IMR-90 (cell line): ENCODE results near the gene RASSF7. TPM values are rescaled to one million over a fixed set of nuclear protein-coding genes. Genes with fewer than 3 reads are reported as not detected.

ENCODE experiments used
- ATAC-seq: fragments of 200-7000 bp; cut with Tn5 transposase; 2 replicates; pipeline ENCODE4 v1.9.1; 2020; ENCODE audit warnings: low read depth, mild to moderate bottlenecking, moderate library complexity
- BruUV-seq: library from RNA; stranded (reverse); fragments of 400-500 nt; replicated peaks from 2 replicates; lab custom pipeline; 2021; lab: Mats Ljungman, UMichigan
- CTCF ChIA-PET: fragments of 300-600 bp; formaldehyde crosslinking; extraction: SDS; loops from one replicate; lab custom pipeline; 2021; ENCODE audit warnings: antibody characterized with exemption; lab: Yijun Ruan, JAX
- POLR2A ChIA-PET: fragments of 300-600 bp; sonication (Branson Sonifier 250); formaldehyde crosslinking; loops from one replicate; lab custom pipeline; 2022; ENCODE audit warnings: antibody characterized with exemption; ENCODE audit not compliant: unreplicated experiment; lab: Charles Lee
- DNase-seq: peaks from one replicate; pipeline ENCODE4 v3.0.0; 2013
- H2AFZ ChIP-seq: replicated peaks from 2 replicates; pipeline ENCODE3; 2013; ENCODE audit warnings: low read length, mild to moderate bottlenecking; ENCODE audit not compliant: poor library complexity
- H2AK5ac ChIP-seq: 2 replicates; pipeline ENCODE4 v1.6.1; 2013; ENCODE audit warnings: low read depth, low read length, inconsistent platforms
- H2AK9ac ChIP-seq: replicated peaks from 2 replicates; pipeline ENCODE3; 2013; ENCODE audit warnings: mild to moderate bottlenecking, low read depth, low read length, moderate library complexity; ENCODE audit not compliant: poor library complexity
- H2BK120ac ChIP-seq: 2 replicates; pipeline ENCODE4 v1.6.1; 2013; ENCODE audit warnings: low read depth, low read length, inconsistent platforms
- H2BK15ac ChIP-seq: 3 replicates; pipeline ENCODE4 v1.6.1; 2013; ENCODE audit warnings: low read depth, low read length, inconsistent platforms
- H2BK20ac ChIP-seq: 2 replicates; pipeline ENCODE4 v1.6.1; 2013; ENCODE audit warnings: low read depth, mild to moderate bottlenecking, inconsistent platforms, low read length, moderate library complexity
- H2BK5ac ChIP-seq: 2 replicates; pipeline ENCODE4 v1.6.1; 2013; ENCODE audit warnings: mild to moderate bottlenecking, low read depth, low read length, inconsistent platforms; ENCODE audit not compliant: poor library complexity, severe bottlenecking
- H3K14ac ChIP-seq: replicated peaks from 2 replicates; pipeline ENCODE4 v1.6.1; 2013; ENCODE audit warnings: low read depth, low read length, inconsistent platforms
- H3K18ac ChIP-seq: 2 replicates; pipeline ENCODE4 v1.6.1; 2013; ENCODE audit warnings: low read depth, low read length, control low read depth
- H3K23ac ChIP-seq: 2 replicates; pipeline ENCODE4 v1.6.1; 2013; ENCODE audit warnings: low read depth, low read length, inconsistent platforms
- H3K27ac ChIP-seq: 2 replicates; pipeline ENCODE4 v1.5.1; 2013; ENCODE audit warnings: mild to moderate bottlenecking, control low read depth, low read length; ENCODE audit not compliant: insufficient read depth
- H3K27me3 ChIP-seq: 2 replicates; pipeline ENCODE4 v1.6.1; 2013; ENCODE audit warnings: low read length; ENCODE audit not compliant: control insufficient read depth, insufficient read depth
- H3K36me3 ChIP-seq: 2 replicates; pipeline ENCODE4 v1.6.1; 2013; ENCODE audit warnings: low read length, mixed read lengths; ENCODE audit not compliant: control insufficient read depth, insufficient read depth
- H3K4ac ChIP-seq: 2 replicates; pipeline ENCODE4 v1.6.1; 2013; ENCODE audit warnings: low read depth, low read length, inconsistent platforms
- H3K4me1 ChIP-seq: 2 replicates; pipeline ENCODE4 v1.6.1; 2013; ENCODE audit warnings: low read length, mixed read lengths; ENCODE audit not compliant: control insufficient read depth, insufficient read depth
- H3K4me2 ChIP-seq: 2 replicates; pipeline ENCODE4 v1.6.1; 2013; ENCODE audit warnings: low read depth, mild to moderate bottlenecking, control low read depth, low read length, moderate library complexity
- H3K4me3 ChIP-seq: 2 replicates; pipeline ENCODE4 v1.5.1; 2013; ENCODE audit warnings: low read depth, mild to moderate bottlenecking, control low read depth, low read length, moderate library complexity; ENCODE audit not compliant: insufficient read depth
- H3K56ac ChIP-seq: 2 replicates; pipeline ENCODE4 v1.6.1; 2013; ENCODE audit warnings: low read length, inconsistent platforms; ENCODE audit not compliant: insufficient read depth; ENCODE audit errors: extremely low read depth
- H3K79me1 ChIP-seq, 2 experiments: 2 replicates each; pipeline ENCODE4 v1.6.1; 2013; ENCODE audit warnings: low read length in 2 of 2, inconsistent platforms in 1 of 2, low read depth in 1 of 2
- H3K9ac ChIP-seq: 2 replicates; pipeline ENCODE4 v1.6.1; 2013; ENCODE audit warnings: low read depth, low read length, control low read depth
- H3K9me1 ChIP-seq: 2 replicates; pipeline ENCODE4 v1.6.1; 2013; ENCODE audit warnings: low read length, inconsistent platforms; ENCODE audit not compliant: insufficient read depth
- H3K9me3 ChIP-seq: 2 replicates; pipeline ENCODE4 v1.6.1; 2013; ENCODE audit warnings: low read length; ENCODE audit not compliant: control insufficient read depth, insufficient read depth
- H4K20me1 ChIP-seq: 2 replicates; pipeline ENCODE4 v1.6.1; 2013; ENCODE audit warnings: low read length, inconsistent platforms; ENCODE audit not compliant: insufficient read depth
- H4K5ac ChIP-seq: 2 replicates; pipeline ENCODE4 v1.6.1; 2013; ENCODE audit warnings: mild to moderate bottlenecking, low read depth, low read length, control low read depth
- H4K8ac ChIP-seq, 2 experiments: 2 replicates each; pipeline ENCODE4 v1.6.1; 2013; ENCODE audit warnings: low read depth in 2 of 2, low read length in 2 of 2, control low read depth in 1 of 2, inconsistent platforms in 1 of 2
- H4K91ac ChIP-seq: 2 replicates; pipeline ENCODE4 v1.6.1; 2013; ENCODE audit warnings: low read depth, low read length, inconsistent platforms; ENCODE audit not compliant: insufficient read depth
- CEBPB ChIP-seq: IDR thresholded peaks from 2 replicates; pipeline ENCODE4 v1.6.1; 2012; ENCODE audit warnings: low read depth, low read length, improper control_type of control experiment
- FOS ChIP-seq: fragments of 150-350 bp; IDR thresholded peaks from 2 replicates; pipeline ENCODE4 v1.6.1; 2016; ENCODE audit warnings: low read depth, low read length
- MXI1 ChIP-seq: IDR thresholded peaks from 2 replicates; pipeline ENCODE4 v1.6.1; 2012; ENCODE audit warnings: low read depth, mild to moderate bottlenecking, low read length, moderate library complexity, borderline replicate concordance
- RFX5 ChIP-seq: IDR thresholded peaks from 2 replicates; pipeline ENCODE4 v1.8.0; 2012; ENCODE audit warnings: low read depth, mild to moderate bottlenecking, low read length, moderate library complexity
- WGBS, 2 experiments: methylation state at CpG; one replicate each; pipeline versions ENCODE4 v1.1.5 to v1.1.7; 2013; ENCODE audit warnings: missing lambda C conversion rate in 2 of 2; ENCODE audit not compliant: insufficient read length in 1 of 2; ENCODE audit errors: extremely low coverage in 2 of 2; 5-methylcytosine and 5-hydroxymethylcytosine counted together
- dilution Hi-C: fragments of 300-500 bp; cut with HindIII; formaldehyde crosslinking; loops from one replicate; pipeline ENCODE4 v1.14.3; 2018; ENCODE audit warnings: low sequenced_read_pairs; ENCODE audit not compliant: unreplicated experiment
- in situ Hi-C: fragments of 300-500 bp; cut with MboI; formaldehyde crosslinking; loops from 3 replicates; pipeline ENCODE4 v1.14.3; 2019; ENCODE audit warnings: low sequenced_read_pairs, inconsistent platforms, mixed read lengths
- intact Hi-C: fragments of 100-400 bp; cut with micrococcal nuclease; formaldehyde crosslinking; loops from 2 replicates; pipeline ENCODE4 v1.10.0; 2022
- polyA plus RNA-seq, 3 experiments: library from polyadenylated mRNA; depleted of rRNA; stranded (reverse); fragments of >200 nt; gene quantifications; 2 replicates each; pipeline ENCODE4 v1.2.3, GENCODE V29; 2012; ENCODE audit warnings: low replicate concordance in 1 of 3
- total RNA-seq: library from RNA; depleted of rRNA; stranded (reverse); fragments of >200 nt; gene quantifications from 2 replicates; pipeline ENCODE4 v1.2.3, GENCODE V29; 2012

Gene RASSF7
- total and polyA plus RNA-seq, 2 of the 4 experiments (the other 2 are of a cell fraction), result 6.8 to 18.5 TPM

- Histone ChIP-seq H3K9me1 (no peaks in the 10 kb centered on the region), H2AK9ac (no peak overlapping the region), H2BK15ac (no peak overlapping the region), H2AFZ (no peak overlapping the region), H3K18ac (no peak overlapping the region), H2AK5ac (no peak overlapping the region), H4K20me1 (peaks cover 8% of the 10 kb centered on the region), H3K36me3 (peaks cover 19% of the 10 kb centered on the region; the same call in 1 of the 2 replicates), H2BK20ac (no peak overlapping the region), H3K56ac (no peak overlapping the region), H2BK5ac (no peak overlapping the region), H3K4me2 (no peak overlapping the region), H3K14ac (no peak overlapping the region), H3K9ac (no peak overlapping the region), H3K23ac (no peak overlapping the region), H2BK120ac (no peak overlapping the region), H4K91ac (no peak overlapping the region), H3K4me3 (no peak overlapping the region), H4K8ac (no peak overlapping the region), H3K79me1 (peaks cover 0 to 7% of the 10 kb centered on the region in 2 experiments; a peak in 2 of 4 replicates), H4K5ac (no peak overlapping the region), H3K27me3 (no peaks in the 10 kb centered on the region), H3K4ac (no peak overlapping the region), H3K27ac (no peak overlapping the region), H3K9me3 (no peaks in the 10 kb centered on the region), H3K4me1 (no peaks in the 10 kb centered on the region)
- ATAC-seq, result no peak
- ChIA-PET CTCF (no interaction called here), POLR2A (no interaction called here)
- dilution Hi-C loops, result no loop called here
- intact Hi-C loops, result no loop called here
- TF ChIP-seq RFX5 (no peak), MXI1 (no peak), FOS (no peak), CEBPB (no peak)
- in situ Hi-C loops, result no loop called here
- 72% methylated on average over 8 of the region's 30 CpGs; no CpG with 5 or more reads in 1 of the 2 experiments for whole genome bisulfite sequencing, 2 experiments
- no peak for DNase-seq
- BruUV-seq, result no TSS peak
Observed at GRCh38 chr11:528166-528814, 32.5 kb upstream of the RASSF7 start.
